HG03432 (cell line): ENCODE results near the gene TBL2.
"Not testable (repeated sequence)": the region's sequence is repeated elsewhere in the genome, so short reads cannot be mapped to it uniquely, and the experiment has no call there.

Source experiments
- ATAC-seq: cut with Tn5 transposase; IDR thresholded peaks from one replicate; pipeline ENCODE4 v1.9.1; 2021; ENCODE audit warnings: mild to moderate bottlenecking, moderate library complexity; ENCODE audit not compliant: unreplicated experiment

Gene TBL2

DNA sequence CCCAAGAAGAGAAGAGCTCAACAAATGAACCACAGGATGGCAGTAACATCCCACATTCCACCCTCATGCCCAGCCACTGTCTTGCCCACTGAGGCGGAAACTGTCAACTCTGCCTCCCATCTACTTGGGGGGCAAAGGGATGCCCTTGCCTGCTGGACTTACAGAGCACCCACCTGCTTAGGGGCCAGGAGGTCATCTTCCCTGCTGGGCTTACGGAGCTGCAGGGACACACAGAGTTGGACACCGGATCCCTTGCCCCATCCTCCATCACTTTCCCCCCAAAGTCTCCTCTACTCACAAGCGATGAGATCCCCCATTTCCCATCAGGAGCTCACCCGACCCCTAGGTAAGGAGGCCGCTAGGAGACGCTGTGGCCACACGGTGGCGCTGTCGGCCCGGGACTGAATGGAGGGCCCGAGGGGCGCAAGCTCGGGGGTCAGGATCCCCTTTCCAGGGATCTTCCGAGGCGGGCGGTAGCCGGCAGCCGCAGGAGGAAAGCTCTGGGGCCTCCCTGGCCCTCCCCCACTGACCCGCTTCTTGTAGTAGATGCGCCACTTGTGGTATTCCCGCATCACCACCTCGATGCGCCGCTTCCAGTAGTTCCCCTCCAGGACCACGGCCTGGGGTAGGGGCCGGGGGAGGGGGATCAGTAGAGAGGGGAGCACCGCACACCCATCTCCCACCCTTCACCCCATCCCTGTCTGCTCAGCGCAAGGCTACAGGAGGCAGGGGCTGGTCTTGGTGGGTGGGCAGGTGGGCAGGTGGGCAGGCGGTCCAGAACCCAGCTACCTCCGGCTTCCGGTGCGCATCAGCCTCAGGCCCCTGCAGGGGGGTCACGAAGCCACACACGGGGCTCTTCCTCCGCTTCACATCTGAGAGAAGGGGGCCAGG is 28.7 kb upstream of the TBL2 start:
- ATAC-seq: no peak

- ATAC-seq: no peak
Measured at GRCh38 chr7:73605601-73606220, 27.3 kb upstream of the TBL2 start.

DNA sequence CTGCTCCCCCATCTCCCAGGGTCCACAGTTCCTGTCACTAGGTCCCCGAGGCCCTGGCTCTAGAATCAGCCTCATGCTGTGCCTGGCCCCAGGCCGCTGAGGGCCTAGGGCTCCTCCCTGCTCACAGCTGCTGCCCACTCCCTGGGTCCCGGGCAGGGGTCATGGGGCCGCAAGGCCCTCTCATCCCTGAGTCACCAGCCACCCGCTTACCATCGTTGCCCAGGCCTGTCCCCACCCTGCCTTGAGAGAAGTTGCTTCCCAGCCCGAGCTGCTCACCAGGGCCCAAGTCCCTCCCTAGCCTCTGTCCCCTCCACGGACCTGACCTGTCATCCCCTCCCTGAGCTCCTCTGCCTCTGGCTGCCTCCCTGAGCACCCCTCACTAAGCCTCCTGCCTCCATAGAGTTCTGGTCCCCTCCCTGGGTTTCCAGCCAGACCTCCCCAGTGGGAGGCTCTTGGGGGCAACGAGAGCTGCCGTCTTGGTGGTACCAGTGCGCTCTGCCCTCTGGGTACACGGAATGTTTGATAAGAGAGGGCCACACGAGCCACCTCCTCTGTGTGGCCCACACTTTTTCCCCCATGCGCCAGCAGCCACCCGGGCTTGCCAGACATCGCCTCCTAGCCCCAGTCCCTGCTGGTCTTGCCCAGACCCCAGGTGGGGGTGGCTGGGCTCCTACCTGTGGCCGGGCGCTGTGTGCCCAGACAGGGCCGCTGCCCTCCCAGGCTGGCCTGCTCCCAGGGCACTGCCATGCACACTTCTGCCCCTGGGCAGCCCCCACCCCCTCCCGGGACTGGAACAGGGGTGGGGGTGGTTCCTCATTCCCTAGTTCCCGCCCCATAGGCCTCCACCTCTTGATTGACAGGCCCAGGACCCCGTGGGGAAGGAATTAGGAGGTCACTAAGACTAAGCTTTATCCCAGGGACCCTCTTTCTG is 24.6 kb upstream of the TBL2 start:
- no peak for ATAC-seq

GRCh38 chr7:73599916-73600315 is 21.5 kb upstream of the TBL2 start:
- no peak for ATAC-seq

DNA sequence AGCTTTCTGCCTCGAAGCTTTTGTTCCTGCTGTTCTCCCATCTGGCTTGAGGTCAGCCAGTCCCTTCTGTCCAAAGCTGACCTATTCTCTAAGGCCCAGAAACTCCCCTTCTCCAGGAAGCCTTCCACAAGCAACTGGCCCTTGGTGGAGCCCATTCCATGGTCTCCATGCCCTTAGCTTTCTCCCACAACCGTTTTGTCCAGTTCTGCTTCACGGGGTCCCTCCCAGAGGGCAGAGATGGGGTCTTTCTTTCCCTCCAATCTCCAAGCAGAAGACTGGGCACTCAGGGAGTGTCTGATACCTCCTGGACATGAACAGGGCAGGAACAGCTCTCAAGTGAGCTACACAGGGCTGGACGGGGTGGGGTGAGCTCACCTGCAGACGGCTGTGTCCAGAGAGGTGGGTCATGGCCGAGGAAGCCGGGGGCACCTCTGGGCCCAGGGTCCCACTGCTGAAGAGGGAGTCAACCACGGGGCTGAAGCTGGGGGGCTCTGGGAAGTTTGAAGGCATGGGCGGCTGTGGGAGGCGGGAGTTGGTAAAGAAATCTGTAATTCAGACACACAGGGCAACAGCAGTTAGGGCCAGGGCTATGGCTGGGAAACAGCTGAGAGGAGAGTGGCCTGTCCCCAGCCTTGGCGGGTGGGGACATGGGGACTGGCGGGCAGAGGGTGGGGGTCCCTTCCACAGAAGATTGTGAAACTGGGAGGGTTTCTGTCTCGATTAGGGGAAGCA is 20.9 kb upstream of the TBL2 start:
- ATAC-seq: no peak

GRCh38 chr7:73597978-73598782 is 19.8 kb upstream of the TBL2 start:
- no peak for ATAC-seq

- ATAC-seq: no peak
Measured at GRCh38 chr7:73596191-73597065, 18.0 kb upstream of the TBL2 start.

DNA sequence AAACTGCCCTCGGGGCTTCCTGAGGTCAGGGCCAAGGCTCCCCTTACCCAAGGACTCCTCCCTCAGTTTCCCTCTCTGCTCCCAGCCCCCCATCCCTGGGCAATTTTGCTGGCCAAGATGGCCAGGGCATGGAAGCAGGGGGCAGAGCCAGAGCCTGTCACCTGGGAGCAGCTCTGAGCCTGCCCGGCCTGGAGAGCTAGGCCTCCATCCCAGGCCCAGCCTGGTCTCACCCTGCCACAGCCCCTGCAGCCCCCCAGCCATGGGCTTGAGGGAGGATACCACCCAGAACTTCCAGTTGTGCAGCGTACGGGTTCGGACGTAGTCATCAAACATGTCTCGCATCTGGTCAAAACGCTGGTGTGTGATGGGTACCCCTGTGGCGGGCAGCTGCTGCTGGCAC is 17.0 kb upstream of the TBL2 start:
- no peak for ATAC-seq

DNA sequence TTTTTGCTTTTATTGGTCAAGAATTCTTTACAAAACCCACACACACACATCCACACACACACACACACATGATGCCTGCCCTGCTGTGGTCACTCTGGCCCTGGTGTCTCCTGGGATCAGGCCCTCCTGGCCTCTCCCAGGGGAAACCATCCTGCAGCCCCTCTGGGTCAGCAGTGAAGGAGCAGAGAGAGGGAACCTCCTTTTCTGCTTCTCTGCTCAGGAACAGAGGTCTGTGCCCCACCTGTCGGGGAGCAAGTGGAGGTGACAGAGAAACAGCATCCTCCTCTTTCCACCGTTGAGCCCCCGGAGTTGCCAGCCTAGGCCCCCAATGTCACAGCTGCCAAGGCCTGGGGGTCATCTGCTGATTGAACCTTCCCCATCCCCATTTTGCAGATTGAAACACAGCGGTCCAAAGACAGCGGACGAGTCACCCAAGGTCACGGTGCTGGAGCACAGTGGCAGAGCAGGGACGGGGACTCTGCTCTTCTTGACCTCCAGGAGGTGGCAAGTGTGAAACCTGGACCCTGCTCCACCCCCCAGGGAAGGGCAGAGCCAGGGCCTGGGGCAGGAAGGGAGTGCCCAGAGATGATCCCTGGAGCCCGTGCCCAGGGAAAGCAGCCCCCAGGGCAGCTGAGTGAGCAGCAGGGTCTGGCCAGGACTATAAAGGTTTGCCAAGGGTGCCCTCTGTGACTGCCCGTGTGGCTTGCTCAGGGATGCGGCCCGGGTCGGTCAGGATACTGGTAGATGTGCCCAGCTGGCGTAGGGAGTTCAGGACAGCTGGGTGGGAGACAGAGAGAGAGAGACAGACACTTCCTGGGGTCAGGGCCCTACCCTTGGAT is 15.0 kb upstream of the TBL2 start:
- ATAC-seq: no peak

DNA sequence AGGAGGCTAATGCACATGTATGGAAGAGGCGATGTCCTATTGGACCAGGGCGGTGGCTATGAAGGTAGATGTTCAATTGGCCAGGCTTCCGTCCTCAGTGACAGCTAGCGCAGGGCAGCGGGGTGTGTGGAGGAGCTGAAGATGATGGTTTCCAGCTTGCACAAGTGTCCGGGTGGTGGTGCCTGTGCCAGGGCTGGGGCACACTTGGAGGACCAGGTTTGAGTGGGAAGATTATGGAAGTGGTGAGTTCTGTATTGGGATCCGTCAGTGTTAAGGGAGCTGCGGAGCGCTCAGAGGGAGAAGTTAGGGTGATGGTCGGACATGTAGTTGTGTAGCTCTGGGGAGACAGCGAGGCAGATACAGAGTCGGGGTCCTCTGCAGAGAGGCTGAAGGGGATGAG is 8.5 kb upstream of the TBL2 start:
- ATAC-seq: no peak

DNA sequence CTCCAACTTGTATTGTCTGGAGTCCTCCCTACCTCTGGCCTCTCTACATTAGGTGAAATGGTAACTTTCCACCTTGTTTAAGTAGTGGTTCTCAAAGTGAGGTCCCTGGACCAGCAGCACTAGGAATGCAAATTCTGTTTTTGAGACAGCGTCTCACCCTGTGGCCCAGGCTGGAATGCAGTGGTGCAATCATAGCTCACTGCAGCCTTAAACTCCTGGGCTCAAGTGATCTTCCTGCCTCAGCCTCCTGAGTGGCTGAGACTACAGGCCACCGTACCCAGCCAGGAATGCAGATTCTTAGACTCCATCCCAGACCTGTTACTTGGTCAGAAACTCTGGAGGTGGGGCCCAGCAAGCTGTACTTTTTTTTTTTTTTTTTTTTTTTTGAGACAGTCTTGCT is 6.8 kb upstream of the TBL2 start:
- no peak for ATAC-seq

DNA sequence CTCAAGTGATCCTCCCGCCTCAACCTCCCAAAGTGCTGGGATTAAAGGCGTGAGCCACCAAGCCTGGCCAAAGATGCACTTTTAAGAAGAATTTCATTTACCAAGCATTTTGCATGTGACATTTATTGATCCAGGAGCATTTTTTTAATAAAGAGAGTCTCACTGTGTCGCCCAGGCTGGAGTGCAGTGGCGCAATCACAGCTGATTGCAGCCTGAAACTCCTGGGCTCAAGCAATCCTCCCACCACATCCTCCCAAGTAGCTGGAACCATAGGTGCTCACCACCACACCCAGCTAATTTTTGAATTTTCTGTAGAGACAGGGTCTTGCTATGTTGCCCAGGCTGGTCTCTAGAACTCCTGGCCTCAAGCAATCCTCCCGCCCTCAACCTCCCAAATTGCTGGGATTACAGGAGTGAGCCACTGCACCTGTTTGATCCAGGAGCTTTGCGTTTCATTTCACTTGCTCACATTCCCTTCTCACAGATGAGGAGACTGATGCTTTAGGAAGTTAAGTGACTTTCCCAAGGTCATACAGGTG is 4.4 kb upstream of the TBL2 start:
- ATAC-seq: no peak

- not testable (repeated sequence) for ATAC-seq
Measured at GRCh38 chr7:73581006-73581405, 2.6 kb upstream of the TBL2 start.

DNA sequence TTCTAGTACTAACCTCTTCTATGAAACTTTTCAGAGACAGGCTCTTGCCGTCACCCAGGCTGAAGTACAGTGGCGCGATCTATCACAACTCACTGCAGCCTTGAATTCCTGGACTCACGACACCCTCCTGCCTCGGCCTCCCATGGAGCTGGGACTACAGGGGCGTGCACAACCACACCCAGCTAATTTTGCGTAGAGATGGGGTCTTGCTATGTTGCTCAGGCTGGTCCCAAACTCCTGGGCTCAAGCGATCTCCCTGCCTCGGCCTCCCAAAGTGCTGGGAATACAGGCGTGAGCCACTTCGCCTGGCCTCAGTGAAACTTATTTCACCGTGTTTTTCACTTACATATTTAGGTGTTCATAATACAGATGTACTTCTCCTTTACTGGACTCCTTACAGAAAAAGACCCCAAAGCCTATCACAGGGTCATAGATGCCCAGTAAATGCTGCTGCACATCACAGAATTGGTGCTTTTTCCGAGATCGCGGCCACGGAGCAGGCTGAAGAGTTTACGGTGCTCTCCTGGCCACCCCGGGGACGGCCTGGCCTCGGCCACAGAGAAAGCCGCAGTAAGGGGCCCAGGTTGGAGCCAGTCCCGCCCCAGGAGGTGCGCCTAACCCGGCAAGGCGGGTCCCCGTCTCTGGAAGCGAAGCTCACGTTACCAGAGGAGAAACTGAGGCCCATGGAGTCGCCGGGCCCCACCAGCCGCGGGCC is 595 bp downstream of the TBL2 start:
- peak; percentile 26 for ATAC-seq

DNA sequence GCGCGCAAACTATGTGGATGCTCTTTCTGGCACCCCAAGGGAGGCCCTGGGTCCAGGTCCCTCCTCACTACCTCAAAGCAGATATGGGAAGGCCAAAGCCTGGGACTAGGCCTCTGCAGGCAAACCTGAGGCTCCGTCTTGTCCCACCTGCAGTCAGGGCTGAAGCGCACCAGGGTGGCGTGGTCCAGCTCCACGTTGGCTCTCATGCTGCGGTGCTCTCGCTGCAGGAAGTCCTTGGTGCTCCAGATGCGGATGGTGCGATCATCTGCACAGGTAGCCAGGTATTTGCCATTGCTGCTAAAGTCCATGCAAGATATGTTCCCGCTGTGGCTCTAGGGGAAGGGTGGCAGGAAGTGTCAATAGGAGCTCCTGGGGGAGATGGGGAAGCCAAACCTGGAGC is 4.6 kb downstream of the TBL2 start:
- no peak for ATAC-seq

- no peak for ATAC-seq
Measured at GRCh38 chr7:73573276-73573675, 5.1 kb downstream of the TBL2 start.

DNA sequence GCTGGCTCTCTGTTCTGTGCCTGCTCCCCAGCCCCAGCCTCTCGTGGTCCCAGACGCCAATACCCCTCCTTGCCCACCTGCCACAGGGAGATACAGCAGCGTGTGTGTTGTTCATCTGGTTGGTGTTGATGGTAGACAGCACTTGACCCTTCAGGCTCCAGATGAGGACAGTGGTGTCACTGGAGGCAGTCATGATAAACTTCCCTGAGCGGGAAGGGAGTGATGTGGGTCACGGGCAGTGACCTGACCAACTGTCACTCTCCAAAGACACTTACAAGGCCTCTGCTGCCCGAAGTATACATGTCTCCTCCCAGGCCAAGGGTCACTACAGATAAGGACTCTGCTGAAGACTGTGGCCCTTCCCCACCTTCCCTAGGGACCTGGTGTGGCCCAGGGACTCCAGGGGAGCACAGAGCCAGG is 5.6 kb downstream of the TBL2 start:
- no peak for ATAC-seq
